Keratinocyte (primary cell): ENCODE data around the gene LRRC27. TPM values are rescaled to one million over a fixed set of nuclear protein-coding genes. Genes with fewer than 3 reads are reported as not detected.

Experiments
- DNase-seq: peaks from one replicate; pipeline ENCODE4 v3.0.0-alpha.2; 2011; ENCODE audit warnings: low read depth, missing footprints, low spot score
- FAIRE-seq: peaks from 2 replicates; lab custom pipeline; 2011; peaks lifted over from hg19 to GRCh38; lab: Jason Lieb, UNC
- H2AFZ ChIP-seq: 2 replicates; pipeline ENCODE4 v1.6.0; 2012; ENCODE audit warnings: low read length, control low read depth, inconsistent platforms; ENCODE audit not compliant: control insufficient read depth
- H3K27ac ChIP-seq: 2 replicates; pipeline ENCODE4 v1.5.1; 2011; ENCODE audit warnings: low read length; ENCODE audit not compliant: control insufficient read depth, insufficient read depth
- H3K27me3 ChIP-seq: 3 replicates; pipeline ENCODE4 v1.6.0; 2011; ENCODE audit warnings: low read length; ENCODE audit not compliant: control insufficient read depth, insufficient read depth; ENCODE audit errors: extremely low read depth
- H3K36me3 ChIP-seq, 2 experiments: 2 replicates in 1 of 2; 3 replicates in 1 of 2; pipeline ENCODE4 v1.5.1; 2011; ENCODE audit warnings: low read length in 2 of 2, mild to moderate bottlenecking in 1 of 2; ENCODE audit not compliant: control insufficient read depth in 2 of 2, insufficient read depth in 2 of 2; ENCODE audit errors: extremely low read depth in 1 of 2
- H3K4me1 ChIP-seq: 3 replicates; pipeline ENCODE4 v1.5.1; 2011; ENCODE audit warnings: low read length; ENCODE audit not compliant: control insufficient read depth, insufficient read depth; ENCODE audit errors: extremely low read depth
- H3K4me2 ChIP-seq: 3 replicates; pipeline ENCODE4 v1.6.0; 2011; ENCODE audit warnings: low read depth, low read length; ENCODE audit not compliant: control insufficient read depth, insufficient read depth; ENCODE audit errors: extremely low read depth
- H3K4me3 ChIP-seq, 3 experiments: fragments of 200-600 bp in 1 of 3; sonication (generic) in 1 of 3; 2 replicates in 2 of 3; 3 replicates in 1 of 3; pipeline ENCODE4 v1.5.1; 2011 to 2016; ENCODE audit warnings: low read length in 3 of 3, mild to moderate bottlenecking in 3 of 3, control low read depth in 2 of 3, inconsistent platforms in 1 of 3, low read depth in 1 of 3, mixed read lengths in 1 of 3, mixed run types in 1 of 3, moderate library complexity in 1 of 3; ENCODE audit not compliant: control insufficient read depth in 2 of 3, insufficient read depth in 2 of 3; ENCODE audit errors: extremely low read depth in 1 of 3
- H3K79me2 ChIP-seq: 2 replicates; pipeline ENCODE4 v1.6.0; 2012; ENCODE audit warnings: low read length; ENCODE audit not compliant: control insufficient read depth, insufficient read depth
- H3K9ac ChIP-seq: 3 replicates; pipeline ENCODE4 v1.6.0; 2011; ENCODE audit warnings: low read length; ENCODE audit not compliant: control insufficient read depth, insufficient read depth; ENCODE audit errors: extremely low read depth
- H3K9me1 ChIP-seq: 3 replicates; pipeline ENCODE4 v1.6.0; 2011; ENCODE audit warnings: low read length; ENCODE audit not compliant: control insufficient read depth, insufficient read depth; ENCODE audit errors: extremely low read depth
- H3K9me3 ChIP-seq: 2 replicates; pipeline ENCODE4 v1.5.1; 2012; ENCODE audit warnings: low read depth, low read length; ENCODE audit not compliant: control insufficient read depth
- H4K20me1 ChIP-seq: 3 replicates; pipeline ENCODE4 v1.6.0; 2011; ENCODE audit warnings: low read length; ENCODE audit not compliant: control insufficient read depth, insufficient read depth; ENCODE audit errors: extremely low read depth
- EZH2 ChIP-seq: IDR thresholded peaks from one replicate; pipeline ENCODE4 v1.6.1; 2012; ENCODE audit warnings: inconsistent platforms, mild to moderate bottlenecking, low read length, moderate library complexity
- dilution Hi-C: fragments of 300-500 bp; cut with MboI; formaldehyde crosslinking; loops from one replicate; pipeline ENCODE4 v1.7.0; 2020; ENCODE audit warnings: low sequenced_read_pairs; ENCODE audit not compliant: extremely low pct_ligation_motif_present
- polyA plus RNA-seq, 5 experiments: library from polyadenylated mRNA; depleted of rRNA in 3 of 5; stranded (reverse) in 3 of 5; stranded (forward) in 1 of 5; unstranded in 1 of 5; fragments of >200 nt; gene quantifications; 1 replicate in 1 of 5; 2 replicates in 3 of 5; 3 replicates in 1 of 5; pipeline versions ENCODE4 v1.2.1 to v1.2.3, GENCODE V29; 2011 to 2012; ENCODE audit warnings: missing spikeins in 2 of 5, low read depth in 1 of 5, low replicate concordance in 1 of 5
- TF ChIP-seq, protein P1 (sequence below), 3 experiments: IDR thresholded peaks in 1 of 3; conservative IDR thresholded peaks in 1 of 3; optimal IDR thresholded peaks in 1 of 3; 2 replicates in 2 of 3; 3 replicates in 1 of 3; pipeline versions ENCODE3 to v1.5.1; 2011; ENCODE audit warnings: low read length in 3 of 3, mild to moderate bottlenecking in 3 of 3, moderate library complexity in 2 of 3, control low read depth in 1 of 3, inconsistent platforms in 1 of 3; ENCODE audit not compliant: insufficient read depth in 2 of 3; ENCODE audit errors: extremely low read depth in 1 of 3

Gene LRRC27
- polyA plus RNA-seq, 1 donor (not counting 4 experiments of a cell fraction or from before 2014, with no cell fraction given), result 3.0 TPM

DNA sequence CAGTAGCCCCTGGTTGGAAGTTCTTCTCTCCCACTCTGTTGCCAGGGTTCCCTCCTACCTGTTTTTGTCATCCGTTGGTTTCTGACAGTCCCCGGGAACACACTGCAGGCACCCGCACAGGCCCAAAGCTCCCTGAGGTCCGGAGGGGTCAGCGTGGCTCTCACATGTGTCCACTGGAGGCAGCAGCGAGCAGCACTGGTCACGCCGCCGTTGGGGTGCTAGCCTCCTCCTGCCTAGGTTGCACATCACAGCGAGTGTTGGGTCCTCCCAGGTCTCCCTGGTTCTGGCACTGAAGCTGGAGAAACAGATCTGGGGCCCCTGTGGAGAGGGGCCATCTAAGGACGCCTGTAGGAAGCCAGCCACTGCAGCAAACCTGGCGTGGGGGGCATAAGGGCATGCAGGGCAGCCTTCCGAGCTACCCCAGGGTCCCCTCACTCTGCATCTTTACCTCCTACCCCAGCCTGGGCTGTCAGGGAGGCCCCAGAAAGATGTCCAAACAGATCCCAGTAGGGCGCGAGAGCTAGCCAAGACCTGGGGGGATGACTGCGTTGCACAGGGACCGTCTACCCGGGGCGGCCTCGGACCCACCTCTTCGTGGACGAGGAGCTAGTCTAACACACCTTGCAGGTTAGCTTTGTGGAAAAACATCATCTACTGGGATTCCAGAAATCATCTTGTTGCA, 28.9 kb downstream of the LRRC27 start:
- Histone ChIP-seq H3K9me3 (peaks cover 2% of the 10 kb centered on the region), H3K36me3 (no peaks in the 10 kb centered on the region), H3K4me2 (no peak overlapping the region), H3K9me1 (no peaks in the 10 kb centered on the region), H4K20me1 (no peaks in the 10 kb centered on the region), H3K27me3 (no peaks in the 10 kb centered on the region), H3K9ac (no peak overlapping the region), H3K4me3 (no peak overlapping the region), H3K79me2 (no peaks in the 10 kb centered on the region), H3K4me1 (no peaks in the 10 kb centered on the region), H2AFZ (no peak overlapping the region), H3K27ac (no peak overlapping the region)
- TF ChIP-seq EZH2, result no peak
- TF ChIP-seq, protein P1, sequence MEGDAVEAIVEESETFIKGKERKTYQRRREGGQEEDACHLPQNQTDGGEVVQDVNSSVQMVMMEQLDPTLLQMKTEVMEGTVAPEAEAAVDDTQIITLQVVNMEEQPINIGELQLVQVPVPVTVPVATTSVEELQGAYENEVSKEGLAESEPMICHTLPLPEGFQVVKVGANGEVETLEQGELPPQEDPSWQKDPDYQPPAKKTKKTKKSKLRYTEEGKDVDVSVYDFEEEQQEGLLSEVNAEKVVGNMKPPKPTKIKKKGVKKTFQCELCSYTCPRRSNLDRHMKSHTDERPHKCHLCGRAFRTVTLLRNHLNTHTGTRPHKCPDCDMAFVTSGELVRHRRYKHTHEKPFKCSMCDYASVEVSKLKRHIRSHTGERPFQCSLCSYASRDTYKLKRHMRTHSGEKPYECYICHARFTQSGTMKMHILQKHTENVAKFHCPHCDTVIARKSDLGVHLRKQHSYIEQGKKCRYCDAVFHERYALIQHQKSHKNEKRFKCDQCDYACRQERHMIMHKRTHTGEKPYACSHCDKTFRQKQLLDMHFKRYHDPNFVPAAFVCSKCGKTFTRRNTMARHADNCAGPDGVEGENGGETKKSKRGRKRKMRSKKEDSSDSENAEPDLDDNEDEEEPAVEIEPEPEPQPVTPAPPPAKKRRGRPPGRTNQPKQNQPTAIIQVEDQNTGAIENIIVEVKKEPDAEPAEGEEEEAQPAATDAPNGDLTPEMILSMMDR (optimal IDR thresholded peaks at IDR 0.05 in 1 of 3, IDR thresholded peaks at IDR 0.05 in 1 of 3, conservative IDR thresholded peaks at IDR 0.05 in 1 of 3; ENCODE audit: extremely low read depth in 1 of 3, insufficient read depth in 2 of 3, low read length in 3 of 3), result peak; percentile 42 to 77 (median 50)
- DNase-seq, result no peak
- FAIRE-seq, result no peak
- dilution Hi-C loops, result no loop called here

DNA sequence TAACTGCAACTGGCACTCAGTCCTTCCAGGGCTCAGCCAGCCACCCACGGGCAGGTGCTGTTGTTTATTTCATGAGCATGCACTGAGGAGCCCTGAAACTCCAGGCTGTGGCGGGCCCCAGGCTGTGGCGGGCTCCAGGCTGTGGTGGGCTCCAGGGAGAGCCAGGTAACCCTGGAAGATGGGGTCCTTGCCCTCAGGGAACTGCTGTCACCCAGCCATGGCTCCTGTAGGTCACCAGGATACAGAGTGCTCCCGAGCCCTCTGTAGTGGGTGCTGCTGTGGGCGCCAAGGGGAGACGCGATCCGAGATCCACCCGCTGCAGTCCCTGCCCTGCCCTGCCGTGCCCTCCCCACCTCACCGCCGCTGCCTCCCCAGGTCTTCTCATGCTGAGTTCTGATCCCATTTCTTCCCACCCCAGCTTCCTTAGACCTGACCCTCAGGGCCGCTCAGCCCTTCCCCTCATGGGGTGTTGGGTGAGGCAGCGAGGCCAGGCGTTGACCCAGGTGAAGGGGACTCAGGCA, 29.6 kb downstream of the LRRC27 start:
- no peaks in the 10 kb centered on the region for H3K79me2 ChIP-seq
- FAIRE-seq, result no peak

More for the DNA sequence above, 29.6 kb downstream of the LRRC27 start:
- DNase-seq, result no peak
- no peak overlapping the region for H3K27ac ChIP-seq
- H3K9me1 ChIP-seq, result no peaks in the 10 kb centered on the region
- H3K9me3 ChIP-seq, result peaks cover 2% of the 10 kb centered on the region
- H2AFZ ChIP-seq, result no peak overlapping the region
- H3K4me2 ChIP-seq, result no peak overlapping the region
- H3K4me3 ChIP-seq, result no peak overlapping the region
- H3K4me1 ChIP-seq, result no peaks in the 10 kb centered on the region
- TF ChIP-seq EZH2, result no peak
- TF ChIP-seq, protein P1 (optimal IDR thresholded peaks at IDR 0.05 in 1 of 3, IDR thresholded peaks at IDR 0.05 in 1 of 3, conservative IDR thresholded peaks at IDR 0.05 in 1 of 3; ENCODE audit: extremely low read depth in 1 of 3, insufficient read depth in 2 of 3, low read length in 3 of 3), result no peak
- no peak overlapping the region for H3K9ac ChIP-seq
- dilution Hi-C loops, result no loop called here
- no peaks in the 10 kb centered on the region for H3K36me3 ChIP-seq
- no peaks in the 10 kb centered on the region for H4K20me1 ChIP-seq
- no peaks in the 10 kb centered on the region for H3K27me3 ChIP-seq
